NCI-H1694 (cell line): ENCODE measurements around the gene NFE2L3.
"Not testable (repeated sequence)": the region's sequence is repeated elsewhere in the genome, so short reads cannot be mapped to it uniquely, and the experiment has no call there.

Source experiments
- DNase-seq: peaks from one replicate; lab custom pipeline; 2025; lab: John Stamatoyannopoulos, UW

The NFE2L3 gene

GRCh38 chr7:26151953-26152781, at the start of gene NFE2L3:
Gene NFE2L3 (plus strand): TSS chr7:26152198. CDS start chr7:26152499, 301 bp downstream.
- DNase-seq = peak; percentile 76

- no peak for DNase-seq
These were observed 48.4 kb upstream of the NFE2L3 start for GRCh38 chr7:26103596-26103995.

- no peak for DNase-seq
These were observed 46.8 kb upstream of the NFE2L3 start for GRCh38 chr7:26105236-26105635.

- DNase-seq = no peak
These were observed 46.1 kb upstream of the NFE2L3 start for GRCh38 chr7:26105931-26106330.

GRCh38 chr7:26112203-26112740, 39.7 kb upstream of the NFE2L3 start:
- DNase-seq = no peak

GRCh38 chr7:26115650-26116049, 36.3 kb upstream of the NFE2L3 start:
- no peak for DNase-seq

GRCh38 chr7:26117142-26117807, 34.7 kb upstream of the NFE2L3 start:
- DNase-seq = no peak

GRCh38 chr7:26117970-26118369, 34.0 kb upstream of the NFE2L3 start:
- no peak for DNase-seq

GRCh38 chr7:26122745-26123144, 29.3 kb upstream of the NFE2L3 start:
- no peak for DNase-seq

- DNase-seq = not testable (repeated sequence)
These were observed 27.2 kb upstream of the NFE2L3 start for GRCh38 chr7:26124775-26125174.

- no peak for DNase-seq
These were observed 24.6 kb upstream of the NFE2L3 start for GRCh38 chr7:26127411-26127810.

GRCh38 chr7:26131056-26131589, 20.9 kb upstream of the NFE2L3 start:
- DNase-seq = no peak

GRCh38 chr7:26135076-26135475, 16.9 kb upstream of the NFE2L3 start:
- no peak for DNase-seq

- no peak for DNase-seq
These were observed 16.4 kb upstream of the NFE2L3 start for GRCh38 chr7:26135551-26135950.

GRCh38 chr7:26136831-26137230, 15.2 kb upstream of the NFE2L3 start:
- DNase-seq = no peak

GRCh38 chr7:26140380-26140779, 11.6 kb upstream of the NFE2L3 start:
- DNase-seq = no peak

GRCh38 chr7:26141077-26141476, 10.9 kb upstream of the NFE2L3 start:
- DNase-seq = no peak

- DNase-seq = no peak
These were observed 8.5 kb upstream of the NFE2L3 start for GRCh38 chr7:26143298-26144048.

- no peak for DNase-seq
These were observed 7.6 kb upstream of the NFE2L3 start for GRCh38 chr7:26144184-26145080.

- no peak for DNase-seq
These were observed 6.8 kb upstream of the NFE2L3 start for GRCh38 chr7:26145238-26145637.

GRCh38 chr7:26147030-26147429, 5.0 kb upstream of the NFE2L3 start:
- DNase-seq = no peak
